ENCODE results near the gene PELO. TPM values are rescaled to one million over a fixed set of nuclear protein-coding genes. Genes with fewer than 3 reads are reported as not detected.
A peak's percentile ranks its signal among the peaks of the same experiment; 100 is the strongest.
"Not testable (repeated sequence)": the region's sequence is repeated elsewhere in the genome, so short reads cannot be mapped to it uniquely, and the experiment has no call there.

PELO gene
- total and polyA plus RNA-seq, 2 donors from 2014 or later: 29.6 to 38.7 TPM

DNA sequence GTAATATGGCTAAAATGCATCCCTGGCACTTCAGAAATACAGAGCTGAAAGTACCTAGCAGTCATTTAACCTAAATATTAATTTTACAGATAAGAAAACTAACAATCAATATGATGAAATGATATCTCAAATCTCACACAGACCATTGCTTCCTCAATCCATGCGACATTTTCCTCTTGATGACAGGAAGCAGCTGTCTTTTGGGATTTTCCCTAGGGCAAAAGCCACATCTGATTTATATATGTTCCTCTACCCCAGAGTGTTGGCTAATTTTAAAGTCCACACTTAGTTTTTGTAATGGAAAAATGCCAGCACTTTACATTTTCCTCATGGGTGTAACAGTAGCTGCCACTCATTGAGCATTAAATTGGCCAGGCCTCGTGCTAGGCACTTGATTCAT, 47.7 kb upstream of the PELO start:
- no peak overlapping the region for H3K9ac ChIP-seq (ENCODE audit: low read length in 3 of 3)
- intact Hi-C loops (cut with DNase I): no loop called here
- FAIRE-seq: no peak

GRCh38 chr5:52743012-52743411, 44.7 kb upstream of the PELO start:
- no peaks in the 10 kb centered on the region for H3K27me3 ChIP-seq (ENCODE audit: control insufficient read depth, insufficient read depth, low read length)
- intact Hi-C loops (cut with DNase I): no loop called here
- DNase-seq (no peak), FAIRE-seq (no peak)
- peaks cover 0 to 4% (median 0%) of the 10 kb centered on the region in 3 donors for H3K4me1 ChIP-seq (ENCODE audit: control insufficient read depth in 2 of 3, insufficient read depth in 2 of 3, low read depth in 1 of 3, low read length in 3 of 3)
- no peaks in the 10 kb centered on the region for H3K9me3 ChIP-seq (ENCODE audit: control insufficient read depth in 2 of 3, insufficient read depth in 1 of 3, low read length in 3 of 3)
- H3K27ac ChIP-seq (ENCODE audit: low read depth in 2 of 2, low read length in 2 of 2): peak overlapping the region in 1 of 2 donors; percentile 63
- H3K36me3 ChIP-seq (ENCODE audit: control insufficient read depth in 2 of 3, insufficient read depth in 3 of 3, low read length in 3 of 3): no peaks in the 10 kb centered on the region
- no peak for TF ChIP-seq CTCF (IDR thresholded peaks at IDR 0.05; ENCODE audit: borderline replicate concordance, extremely low read depth, insufficient read depth)
- H3K9ac ChIP-seq (ENCODE audit: low read length in 3 of 3): no peak overlapping the region
- H3K4me3 ChIP-seq (ENCODE audit: low read length in 3 of 3): no peak overlapping the region

More for the DNA sequence above, 47.7 kb upstream of the PELO start:
- peaks cover 0 to 4% (median 0%) of the 10 kb centered on the region in 3 donors for H3K4me1 ChIP-seq (ENCODE audit: control insufficient read depth in 2 of 3, insufficient read depth in 2 of 3, low read depth in 1 of 3, low read length in 3 of 3)
- peak in 2 of 5 donors; percentile 12 to 14 for DNase-seq
- TF ChIP-seq CTCF (IDR thresholded peaks at IDR 0.05; ENCODE audit: borderline replicate concordance, extremely low read depth, insufficient read depth): no peak
- H3K27me3 ChIP-seq (ENCODE audit: control insufficient read depth, insufficient read depth, low read length): no peaks in the 10 kb centered on the region
- no peaks in the 10 kb centered on the region for H3K36me3 ChIP-seq (ENCODE audit: control insufficient read depth in 2 of 3, insufficient read depth in 3 of 3, low read length in 3 of 3)
- H3K9me3 ChIP-seq (ENCODE audit: control insufficient read depth in 2 of 3, insufficient read depth in 1 of 3, low read length in 3 of 3): no peaks in the 10 kb centered on the region
- H3K27ac ChIP-seq (ENCODE audit: low read depth in 2 of 2, low read length in 2 of 2): no peak overlapping the region
- no peak overlapping the region for H3K4me3 ChIP-seq (ENCODE audit: low read length in 3 of 3)

DNA sequence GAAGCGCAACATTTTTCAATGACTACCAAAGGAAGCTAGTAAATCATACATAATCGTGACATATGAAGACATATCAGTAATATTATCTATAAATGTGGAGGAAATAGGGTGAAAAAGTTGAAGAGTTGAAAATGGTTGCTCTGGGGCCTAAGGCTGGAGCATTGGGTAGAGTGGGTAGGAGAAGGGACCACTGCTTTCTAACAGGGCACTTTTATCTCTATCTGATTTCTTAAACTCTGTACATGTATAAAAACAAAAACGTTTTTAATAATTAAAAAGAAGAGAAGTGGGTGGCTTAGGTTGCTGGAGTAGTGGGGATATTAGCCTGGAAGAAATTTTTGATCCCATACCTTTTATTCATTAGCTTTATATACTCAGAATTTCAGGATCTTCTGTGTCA, 44.2 kb upstream of the PELO start:
- no peak for DNase-seq
- intact Hi-C loops (cut with DNase I): no loop called here
- no peak for TF ChIP-seq CTCF (IDR thresholded peaks at IDR 0.05; ENCODE audit: borderline replicate concordance, extremely low read depth, insufficient read depth)
- no peak for FAIRE-seq
- Histone ChIP-seq H3K27me3 (ENCODE audit: control insufficient read depth, insufficient read depth, low read length) (no peaks in the 10 kb centered on the region), H3K9me3 (ENCODE audit: control insufficient read depth in 2 of 3, insufficient read depth in 1 of 3, low read length in 3 of 3) (no peaks in the 10 kb centered on the region), H3K36me3 (ENCODE audit: control insufficient read depth in 2 of 3, insufficient read depth in 3 of 3, low read length in 3 of 3) (no peaks in the 10 kb centered on the region), H3K9ac (ENCODE audit: low read length in 3 of 3) (no peak overlapping the region), H3K4me3 (ENCODE audit: low read length in 3 of 3) (no peak overlapping the region), H3K4me1 (ENCODE audit: control insufficient read depth in 2 of 3, insufficient read depth in 2 of 3, low read depth in 1 of 3, low read length in 3 of 3) (peaks cover 0 to 4% (median 0%) of the 10 kb centered on the region in 3 donors), H3K27ac (ENCODE audit: low read depth in 2 of 2, low read length in 2 of 2) (peak overlapping the region in 1 of 2 donors; percentile 63)

- Histone ChIP-seq H3K36me3 (ENCODE audit: control insufficient read depth in 2 of 3, insufficient read depth in 3 of 3, low read length in 3 of 3) (no peaks in the 10 kb centered on the region), H3K27me3 (ENCODE audit: control insufficient read depth, insufficient read depth, low read length) (no peaks in the 10 kb centered on the region), H3K9me3 (ENCODE audit: control insufficient read depth in 2 of 3, insufficient read depth in 1 of 3, low read length in 3 of 3) (no peaks in the 10 kb centered on the region), H3K9ac (ENCODE audit: low read length in 3 of 3) (no peak overlapping the region), H3K27ac (ENCODE audit: low read depth in 2 of 2, low read length in 2 of 2) (peak overlapping the region in 1 of 2 donors; percentile 2), H3K4me3 (ENCODE audit: low read length in 3 of 3) (no peak overlapping the region), H3K4me1 (ENCODE audit: control insufficient read depth in 2 of 3, insufficient read depth in 2 of 3, low read depth in 1 of 3, low read length in 3 of 3) (peaks cover 0 to 4% (median 0%) of the 10 kb centered on the region in 3 donors)
- FAIRE-seq: no peak
- intact Hi-C loops (cut with DNase I): no loop called here
- no peak for TF ChIP-seq CTCF (IDR thresholded peaks at IDR 0.05; ENCODE audit: borderline replicate concordance, extremely low read depth, insufficient read depth)
- peak in 1 of 5 donors; percentile 34 for DNase-seq
Measured at GRCh38 chr5:52743970-52744369, 43.7 kb upstream of the PELO start.

GRCh38 chr5:52744867-52745458, 42.8 kb upstream of the PELO start:
- H3K36me3 ChIP-seq (ENCODE audit: control insufficient read depth in 2 of 3, insufficient read depth in 3 of 3, low read length in 3 of 3); DNase-seq; intact Hi-C loops (cut with DNase I); H3K27ac ChIP-seq (ENCODE audit: low read depth in 2 of 2, low read length in 2 of 2); H3K4me1 ChIP-seq (ENCODE audit: control insufficient read depth in 2 of 3, insufficient read depth in 2 of 3, low read depth in 1 of 3, low read length in 3 of 3); H3K9me3 ChIP-seq (ENCODE audit: control insufficient read depth in 2 of 3, insufficient read depth in 1 of 3, low read length in 3 of 3); H3K27me3 ChIP-seq (ENCODE audit: control insufficient read depth, insufficient read depth, low read length); FAIRE-seq; H3K9ac ChIP-seq (ENCODE audit: low read length in 3 of 3); H3K4me3 ChIP-seq (ENCODE audit: low read length in 3 of 3): not testable (repeated sequence)

Measured in kidney (tissue), 14 donors.